ENCODE measurements around the gene NRXN2. TPM values are rescaled to one million over a fixed set of nuclear protein-coding genes. Genes with fewer than 3 reads are reported as not detected.

Gene NRXN2
- total and polyA plus RNA-seq, 2 of the 13 experiments (the other 11 are each of a cell fraction or from before 2014, with no cell fraction given), result not detected

- TF ChIP-seq ZNF576 (CRISPR knock-in tag; IDR thresholded peaks at IDR 0.05), result no peak
- TF ChIP-seq, protein P1, sequence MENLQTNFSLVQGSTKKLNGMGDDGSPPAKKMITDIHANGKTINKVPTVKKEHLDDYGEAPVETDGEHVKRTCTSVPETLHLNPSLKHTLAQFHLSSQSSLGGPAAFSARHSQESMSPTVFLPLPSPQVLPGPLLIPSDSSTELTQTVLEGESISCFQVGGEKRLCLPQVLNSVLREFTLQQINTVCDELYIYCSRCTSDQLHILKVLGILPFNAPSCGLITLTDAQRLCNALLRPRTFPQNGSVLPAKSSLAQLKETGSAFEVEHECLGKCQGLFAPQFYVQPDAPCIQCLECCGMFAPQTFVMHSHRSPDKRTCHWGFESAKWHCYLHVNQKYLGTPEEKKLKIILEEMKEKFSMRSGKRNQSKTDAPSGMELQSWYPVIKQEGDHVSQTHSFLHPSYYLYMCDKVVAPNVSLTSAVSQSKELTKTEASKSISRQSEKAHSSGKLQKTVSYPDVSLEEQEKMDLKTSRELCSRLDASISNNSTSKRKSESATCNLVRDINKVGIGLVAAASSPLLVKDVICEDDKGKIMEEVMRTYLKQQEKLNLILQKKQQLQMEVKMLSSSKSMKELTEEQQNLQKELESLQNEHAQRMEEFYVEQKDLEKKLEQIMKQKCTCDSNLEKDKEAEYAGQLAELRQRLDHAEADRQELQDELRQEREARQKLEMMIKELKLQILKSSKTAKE (CRISPR knock-in tag; IDR thresholded peaks at IDR 0.05; ENCODE audit: borderline replicate concordance), result peak; percentile 40; the same call in 1 of the 2 replicates
- no peak for TF ChIP-seq ZNF646 (CRISPR knock-in tag; IDR thresholded peaks at IDR 0.05)
- TF ChIP-seq ZNF160 (CRISPR knock-in tag; IDR thresholded peaks at IDR 0.05), result no peak
- TF ChIP-seq AKAP8 (CRISPR knock-in tag; IDR thresholded peaks at IDR 0.05), result no peak
- TF ChIP-seq KDM6A (CRISPR knock-in tag; IDR thresholded peaks at IDR 0.05; ENCODE audit: low read depth), result peak; percentile 64; the same call in 1 of the 2 replicates
- peak; percentile 39; the same call in 1 of the 2 replicates for TF ChIP-seq NR2F2 (IDR thresholded peaks at IDR 0.05; ENCODE audit: borderline replicate concordance, low read depth)
- no peak for TF ChIP-seq LCORL (IDR thresholded peaks at IDR 0.05)
- TF ChIP-seq LCORL (CRISPR knock-in tag; IDR thresholded peaks at IDR 0.05), result peak; percentile 15; the same call in 1 of the 2 replicates
- TF ChIP-seq NR2F1 (CRISPR knock-in tag; IDR thresholded peaks at IDR 0.05), result peak; percentile 16 to 84; a peak in 3 of 4 replicates
- no peak for TF ChIP-seq RFXAP (CRISPR knock-in tag; IDR thresholded peaks at IDR 0.05; ENCODE audit: borderline replicate concordance)
- no peak for TF ChIP-seq THYN1 (CRISPR knock-in tag; IDR thresholded peaks at IDR 0.05; ENCODE audit: borderline replicate concordance, low read depth)
- no peak for TF ChIP-seq ZIK1 (CRISPR knock-in tag; IDR thresholded peaks at IDR 0.05; ENCODE audit: borderline replicate concordance, low read depth)
- peak; percentile 93 for TF ChIP-seq GFI1 (CRISPR knock-in tag; IDR thresholded peaks at IDR 0.05; ENCODE audit: borderline replicate concordance)
- TF ChIP-seq FOSL1 (CRISPR knock-in tag; IDR thresholded peaks at IDR 0.05; ENCODE audit: borderline replicate concordance), result no peak
- no peak for TF ChIP-seq ZNF432 (CRISPR knock-in tag; IDR thresholded peaks at IDR 0.05; ENCODE audit: borderline replicate concordance)
- TF ChIP-seq, protein P2, sequence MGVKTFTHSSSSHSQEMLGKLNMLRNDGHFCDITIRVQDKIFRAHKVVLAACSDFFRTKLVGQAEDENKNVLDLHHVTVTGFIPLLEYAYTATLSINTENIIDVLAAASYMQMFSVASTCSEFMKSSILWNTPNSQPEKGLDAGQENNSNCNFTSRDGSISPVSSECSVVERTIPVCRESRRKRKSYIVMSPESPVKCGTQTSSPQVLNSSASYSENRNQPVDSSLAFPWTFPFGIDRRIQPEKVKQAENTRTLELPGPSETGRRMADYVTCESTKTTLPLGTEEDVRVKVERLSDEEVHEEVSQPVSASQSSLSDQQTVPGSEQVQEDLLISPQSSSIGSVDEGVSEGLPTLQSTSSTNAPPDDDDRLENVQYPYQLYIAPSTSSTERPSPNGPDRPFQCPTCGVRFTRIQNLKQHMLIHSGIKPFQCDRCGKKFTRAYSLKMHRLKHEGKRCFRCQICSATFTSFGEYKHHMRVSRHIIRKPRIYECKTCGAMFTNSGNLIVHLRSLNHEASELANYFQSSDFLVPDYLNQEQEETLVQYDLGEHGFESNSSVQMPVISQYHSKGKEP (CRISPR knock-in tag; IDR thresholded peaks at IDR 0.05), result no peak
- no peak for TF ChIP-seq SNAPC5 (CRISPR knock-in tag; IDR thresholded peaks at IDR 0.05; ENCODE audit: borderline replicate concordance)
Observed at GRCh38 chr11:64566042-64566914, 156.7 kb downstream of the NRXN2 start (continued).
